ENCODE measurements around the gene MYEOV.

MYEOV gene

DNA sequence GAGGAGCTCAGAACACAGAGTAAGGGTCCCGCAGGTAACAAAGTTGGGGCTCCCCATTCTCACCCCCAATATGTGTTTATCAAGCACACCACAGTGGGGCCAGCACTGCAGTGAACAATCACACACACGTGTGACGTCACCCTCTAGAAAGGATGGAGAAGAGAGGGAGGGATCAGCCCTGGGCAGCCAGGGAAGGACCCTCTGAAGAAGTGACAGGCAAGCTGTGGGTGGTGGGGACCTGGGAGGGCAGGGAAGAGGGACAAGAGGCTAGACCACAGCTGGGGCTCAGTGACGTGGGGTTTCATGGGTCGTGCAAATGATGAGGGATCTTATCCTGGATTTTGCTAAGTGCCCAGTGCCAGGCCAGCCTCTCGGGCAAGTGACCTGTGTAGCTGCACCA lies 28.7 kb upstream of the MYEOV start:
- DNase-seq (ENCODE audit: low read depth in 2 of 2, low spot score in 1 of 2) = no peak

DNA sequence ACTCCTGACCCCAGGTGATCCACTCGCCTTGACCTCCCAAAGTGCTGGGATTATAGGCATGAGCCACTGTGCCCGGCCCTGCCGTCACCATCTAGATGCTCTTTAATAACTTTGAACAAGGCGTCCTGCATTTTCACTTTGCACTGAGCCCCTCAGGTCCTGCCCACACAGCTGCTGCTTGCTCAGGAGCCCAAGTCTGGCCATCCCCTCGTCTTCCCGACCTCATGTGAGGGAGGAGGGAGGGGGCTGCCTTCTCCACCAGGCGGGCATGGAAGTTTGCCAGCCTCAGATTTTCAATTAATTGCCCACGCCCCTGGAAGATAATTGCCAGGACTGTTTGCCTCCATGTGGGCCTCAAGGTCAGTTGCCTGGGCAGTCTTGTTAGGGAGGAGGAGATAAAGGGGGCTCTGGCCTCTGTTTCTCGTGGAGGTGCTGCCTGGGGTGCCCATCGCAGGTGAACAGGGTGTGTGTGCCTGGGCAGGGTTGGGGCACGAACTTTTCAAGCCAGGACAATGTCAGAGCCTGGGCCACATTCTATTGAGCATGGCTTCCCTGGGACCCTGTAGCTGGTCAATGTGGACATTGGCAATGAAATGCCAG lies 27.9 kb upstream of the MYEOV start:
- DNase-seq (ENCODE audit: low read depth in 2 of 2, low spot score in 1 of 2) = no peak

DNA sequence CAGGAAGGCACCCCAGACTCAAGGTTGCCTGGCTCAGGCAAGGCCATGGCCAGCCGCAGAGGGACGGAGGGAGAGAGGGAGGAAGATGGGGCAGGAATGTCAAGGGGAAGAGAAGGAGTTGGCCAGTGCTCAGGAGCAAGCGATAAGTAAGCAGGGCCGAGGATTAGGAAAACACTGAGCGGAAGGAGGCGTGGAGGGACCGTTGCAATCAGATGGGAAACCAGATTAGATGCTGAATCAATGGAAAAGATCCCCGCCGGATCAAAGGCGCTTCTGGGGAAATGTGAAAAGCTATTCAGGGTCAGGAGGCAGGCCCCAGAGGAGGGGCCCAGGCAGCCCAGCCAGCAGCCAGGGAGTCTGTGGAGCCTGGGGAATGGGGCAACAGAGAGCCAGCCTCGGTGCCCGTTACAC lies 26.6 kb upstream of the MYEOV start:
- no peak for DNase-seq (ENCODE audit: low read depth in 2 of 2, low spot score in 1 of 2)

DNA sequence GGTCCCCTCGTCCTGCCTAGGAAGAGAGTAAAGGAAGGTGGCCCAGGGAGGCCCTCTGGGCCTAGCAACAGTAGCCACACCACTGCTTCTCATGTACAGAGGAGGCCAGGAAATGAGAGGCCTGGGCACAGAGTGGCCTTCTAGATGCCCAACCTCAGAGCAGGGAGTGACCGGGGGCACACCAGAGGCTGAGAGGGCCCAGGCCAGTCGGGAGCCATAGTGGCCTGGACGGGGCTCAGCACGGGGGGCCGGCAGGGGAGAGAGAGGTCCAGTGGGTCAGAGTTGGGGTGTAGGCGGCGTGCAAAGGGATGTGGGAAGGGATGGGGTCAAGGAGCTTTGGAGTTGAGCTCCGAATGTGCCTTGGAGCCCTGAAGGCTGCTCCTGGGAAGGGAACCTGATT lies 25.0 kb upstream of the MYEOV start:
- no peak for DNase-seq (ENCODE audit: low read depth in 2 of 2, low spot score in 1 of 2)

DNA sequence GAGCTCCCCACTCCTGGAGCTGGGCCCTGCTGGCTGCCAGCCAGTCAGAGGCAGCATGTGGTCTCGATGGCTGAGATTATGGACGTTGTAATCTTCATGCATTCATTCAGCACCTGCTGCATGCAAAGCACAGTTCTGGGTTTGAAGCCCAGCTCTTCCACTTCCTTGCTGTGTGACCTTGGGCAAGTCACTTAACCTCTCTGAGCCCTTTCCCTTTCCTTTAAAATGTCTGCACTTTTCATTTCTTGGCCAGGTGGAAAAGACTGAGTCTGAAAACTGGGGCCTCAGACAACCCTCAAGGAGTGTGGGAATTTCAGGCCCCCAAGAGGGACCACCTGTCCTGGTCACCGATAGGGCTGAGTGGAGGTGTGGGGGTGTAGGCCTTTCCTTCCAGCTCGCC lies 24.6 kb upstream of the MYEOV start:
- no peak for DNase-seq (ENCODE audit: low read depth in 2 of 2, low spot score in 1 of 2)

DNA sequence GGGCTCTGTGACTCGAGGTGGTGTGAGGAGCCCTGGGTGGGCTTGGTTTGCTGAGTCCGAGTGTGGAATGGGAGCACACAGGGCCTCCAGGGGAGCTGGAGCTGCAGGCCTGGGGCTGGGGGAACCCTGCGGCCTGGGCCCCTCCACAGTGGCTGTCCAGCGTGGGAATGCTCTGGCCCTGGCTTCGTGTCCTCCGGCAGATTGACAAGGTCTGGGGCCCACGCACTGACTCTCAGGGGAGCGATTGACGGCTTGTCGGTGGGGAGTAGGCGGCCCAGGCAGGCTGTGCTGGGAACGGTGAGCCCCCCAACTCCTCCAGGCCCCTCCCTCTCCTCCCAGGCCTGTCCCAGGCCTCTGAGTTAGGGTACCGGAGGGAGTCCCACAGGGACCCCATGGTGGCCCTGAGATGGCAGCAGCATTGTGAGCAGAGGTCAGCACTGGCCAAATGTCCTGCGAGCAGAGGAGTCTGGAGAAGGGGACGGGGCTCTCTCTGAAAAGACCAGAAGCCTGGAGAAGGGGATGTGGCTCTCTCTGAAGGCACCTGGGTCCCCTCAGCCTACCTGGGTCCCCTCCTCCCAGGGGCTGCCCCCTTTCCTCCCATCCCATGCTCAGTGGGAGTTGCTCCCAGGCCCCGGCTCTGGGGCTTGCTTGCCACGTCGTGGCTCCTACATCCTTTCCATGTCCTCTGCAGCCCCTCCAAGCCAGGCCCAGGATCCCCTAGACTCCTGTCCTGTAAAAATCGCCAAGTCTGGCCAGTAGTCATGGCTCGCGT lies 23.8 kb upstream of the MYEOV start:
- no peak for DNase-seq (ENCODE audit: low read depth in 2 of 2, low spot score in 1 of 2)

DNA sequence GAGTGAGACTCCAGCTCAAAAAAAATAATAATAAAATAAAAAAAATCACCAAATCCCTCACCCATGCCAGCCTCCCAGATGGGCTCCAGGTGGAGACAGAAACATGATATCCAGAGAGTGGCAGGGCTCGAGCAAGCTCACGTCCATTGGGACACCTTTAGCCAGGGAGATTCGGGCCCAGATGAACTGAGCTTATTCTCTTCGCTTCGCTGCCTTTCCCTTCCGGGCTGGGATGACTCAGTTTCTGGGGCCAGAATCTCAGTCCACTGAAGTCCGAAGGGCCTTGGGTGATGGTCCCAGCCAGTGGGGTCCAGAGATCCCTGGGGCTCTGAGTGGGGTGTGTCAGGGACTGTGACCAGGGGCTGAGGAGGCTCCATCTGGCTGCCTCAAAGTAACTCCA lies 23.0 kb upstream of the MYEOV start:
- DNase-seq (ENCODE audit: low read depth in 2 of 2, low spot score in 1 of 2) = no peak

DNA sequence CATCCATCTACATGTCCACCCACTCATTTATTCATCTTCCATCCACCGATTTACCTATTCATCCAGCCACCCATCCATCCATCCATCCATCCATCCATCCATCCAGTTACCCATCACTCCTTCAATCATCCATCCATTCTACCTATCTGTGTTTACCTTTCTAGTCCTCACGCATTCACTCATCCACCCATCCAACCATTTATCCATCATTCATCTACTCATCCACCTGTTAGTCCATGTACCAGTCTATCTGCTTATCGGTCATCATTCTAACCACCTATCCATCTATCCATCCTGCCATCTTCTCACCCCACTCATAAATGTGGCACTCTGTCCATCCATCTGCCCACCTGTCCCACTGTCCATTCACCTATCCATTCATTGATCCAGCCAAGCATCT lies 21.9 kb upstream of the MYEOV start:
- no peak for DNase-seq (ENCODE audit: low read depth in 2 of 2, low spot score in 1 of 2)

DNA sequence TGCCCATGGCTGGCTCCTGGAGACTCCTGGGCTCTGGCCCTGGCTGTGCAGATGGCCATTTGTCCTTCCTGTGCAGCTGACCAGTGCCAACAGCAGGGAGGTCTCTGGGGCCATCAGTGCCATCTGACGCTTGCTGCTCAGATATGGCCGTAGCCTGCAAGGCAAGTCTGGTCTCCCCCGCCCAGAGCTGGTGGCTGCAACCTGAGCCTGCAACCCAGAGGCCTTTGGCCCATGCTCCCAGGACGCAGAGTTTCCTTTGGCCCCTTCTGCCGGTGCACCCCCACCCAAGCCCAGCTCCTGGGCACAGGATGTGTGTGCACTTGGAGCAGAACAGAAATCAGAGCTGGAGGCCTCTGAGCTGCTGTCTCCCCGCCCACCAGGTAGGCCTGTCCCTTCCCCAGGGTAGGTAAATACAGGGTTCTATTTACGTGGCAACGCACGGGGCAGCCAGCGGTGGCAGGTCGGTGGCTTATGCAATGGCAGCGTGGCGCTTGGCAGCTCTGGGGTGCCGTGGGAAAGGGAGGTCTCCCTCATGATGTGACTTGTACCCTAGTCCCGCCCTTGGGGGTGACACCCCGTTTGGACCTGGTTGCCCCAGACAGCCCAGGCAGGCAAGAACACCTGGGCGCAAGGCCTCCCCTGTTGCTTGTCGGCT lies 21.0 kb upstream of the MYEOV start:
- no peak for DNase-seq (ENCODE audit: low read depth in 2 of 2, low spot score in 1 of 2)

DNA sequence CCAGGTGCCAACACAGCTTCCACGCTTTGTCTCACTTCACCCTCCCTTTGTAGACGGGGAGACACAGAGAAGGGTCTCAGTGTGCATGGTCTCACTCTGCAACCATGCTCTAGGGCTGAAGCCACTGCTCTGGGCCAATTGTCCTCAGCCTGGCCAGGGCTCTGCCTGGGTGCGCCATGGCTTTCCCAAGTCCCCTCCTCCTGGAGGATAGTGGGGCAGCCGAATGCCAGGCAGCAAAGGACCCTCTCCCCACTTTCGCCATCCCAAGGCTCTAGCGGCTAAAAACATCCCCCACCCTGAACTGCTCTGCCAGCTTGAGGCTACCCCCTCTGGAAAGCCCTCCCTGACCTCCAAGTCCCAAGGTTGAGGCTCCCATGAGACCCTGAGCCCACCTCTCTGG lies 20.4 kb upstream of the MYEOV start:
- no peak for DNase-seq (ENCODE audit: low read depth in 2 of 2, low spot score in 1 of 2)

DNA sequence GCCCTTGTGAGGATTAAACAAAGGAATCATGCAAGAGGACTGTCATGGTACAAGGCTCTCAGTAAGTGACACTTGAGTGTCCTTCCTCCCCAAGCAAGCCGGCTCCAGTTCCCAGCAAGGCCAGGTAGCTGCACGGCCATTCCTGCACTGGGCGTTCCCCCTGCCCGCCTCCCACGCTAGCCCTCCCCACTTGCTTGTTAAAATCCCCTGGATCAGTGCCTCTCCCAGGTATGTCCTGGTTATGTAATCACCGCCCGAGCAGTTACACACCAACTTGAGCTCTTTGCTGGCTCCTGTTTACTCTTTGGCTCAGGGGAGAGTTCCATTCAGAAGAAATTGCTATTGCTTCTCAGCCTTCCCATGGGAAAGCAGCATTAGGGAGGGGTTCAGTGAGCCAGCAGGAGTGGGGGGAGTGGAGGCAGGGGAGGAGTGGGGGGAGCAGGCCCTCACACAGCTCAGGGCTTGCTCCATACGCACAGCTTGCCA lies 19.4 kb upstream of the MYEOV start:
- DNase-seq (ENCODE audit: low read depth in 2 of 2, low spot score in 1 of 2) = no peak

DNA sequence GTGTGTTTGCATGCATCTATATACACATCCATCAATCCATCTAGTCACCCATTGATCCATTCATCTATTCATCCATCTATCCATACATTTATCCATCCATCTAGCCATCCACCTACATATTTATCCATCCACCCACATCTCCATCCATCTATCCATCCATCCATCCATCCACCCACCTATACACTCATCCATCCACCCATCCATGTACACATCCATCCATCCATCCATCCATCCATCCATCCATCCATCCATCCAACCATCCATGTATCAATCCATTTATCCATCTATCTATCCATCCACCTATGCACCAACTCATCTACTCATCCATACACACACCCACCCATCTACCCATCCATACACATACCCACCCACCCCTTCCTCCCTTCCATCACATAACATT lies 18.8 kb upstream of the MYEOV start:
- no peak for DNase-seq (ENCODE audit: low read depth in 2 of 2, low spot score in 1 of 2)

DNA sequence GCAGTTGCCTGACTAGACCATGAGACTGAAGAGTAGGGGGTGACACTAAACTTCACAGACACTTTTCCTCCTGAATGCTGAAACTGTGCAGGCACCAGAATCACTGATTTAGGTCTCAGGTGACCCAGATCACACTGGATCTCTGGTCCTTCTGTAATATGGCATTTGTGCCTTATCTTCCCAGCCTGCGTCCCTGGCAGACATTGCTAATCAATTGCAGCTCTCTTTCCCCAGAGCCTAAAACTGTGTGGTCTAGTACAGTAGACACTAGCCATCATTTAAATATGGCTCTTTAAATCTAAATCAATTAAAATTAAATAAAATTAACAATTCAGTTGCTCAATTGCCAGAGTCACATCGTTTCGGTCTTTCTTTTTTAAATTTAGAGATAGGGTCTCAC lies 17.8 kb upstream of the MYEOV start:
- DNase-seq (ENCODE audit: low read depth in 2 of 2, low spot score in 1 of 2) = no peak

DNA sequence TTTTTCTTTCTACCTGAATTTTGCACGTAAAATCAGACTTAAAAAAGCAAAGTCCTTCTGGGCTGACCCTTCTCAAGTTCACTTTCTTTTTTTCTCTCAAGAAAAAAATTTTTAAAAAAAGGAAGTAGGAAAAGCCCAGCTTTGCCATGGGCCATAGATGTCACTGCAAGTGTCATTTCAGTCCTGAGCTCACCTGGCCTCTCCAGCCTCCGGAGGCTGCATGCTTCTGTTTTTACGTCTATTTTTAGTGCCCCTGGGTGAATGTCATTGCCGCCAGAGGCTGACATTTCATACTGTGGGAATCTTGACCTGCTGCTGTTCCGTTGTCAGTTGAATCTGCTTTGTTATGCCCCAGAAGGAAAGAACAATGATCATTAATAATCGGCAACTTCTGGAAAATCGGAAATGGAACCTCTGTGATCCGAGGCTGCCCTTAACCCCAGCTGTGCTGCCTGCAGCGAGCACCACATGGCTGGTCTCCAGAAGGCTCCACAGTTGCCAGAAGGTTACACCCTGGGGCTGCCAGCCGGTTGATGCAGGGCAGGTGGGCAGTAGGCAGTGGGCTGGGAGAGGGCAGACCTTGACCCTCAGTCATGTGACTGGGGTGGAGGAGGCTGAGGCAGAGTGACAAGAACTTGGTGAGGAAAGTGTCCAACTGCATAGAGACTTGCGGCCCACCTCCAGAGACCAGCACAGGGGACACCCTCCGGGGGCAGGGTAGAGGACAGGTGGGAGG lies 16.7 kb upstream of the MYEOV start:
- no peak for DNase-seq (ENCODE audit: low read depth in 2 of 2, low spot score in 1 of 2)

DNA sequence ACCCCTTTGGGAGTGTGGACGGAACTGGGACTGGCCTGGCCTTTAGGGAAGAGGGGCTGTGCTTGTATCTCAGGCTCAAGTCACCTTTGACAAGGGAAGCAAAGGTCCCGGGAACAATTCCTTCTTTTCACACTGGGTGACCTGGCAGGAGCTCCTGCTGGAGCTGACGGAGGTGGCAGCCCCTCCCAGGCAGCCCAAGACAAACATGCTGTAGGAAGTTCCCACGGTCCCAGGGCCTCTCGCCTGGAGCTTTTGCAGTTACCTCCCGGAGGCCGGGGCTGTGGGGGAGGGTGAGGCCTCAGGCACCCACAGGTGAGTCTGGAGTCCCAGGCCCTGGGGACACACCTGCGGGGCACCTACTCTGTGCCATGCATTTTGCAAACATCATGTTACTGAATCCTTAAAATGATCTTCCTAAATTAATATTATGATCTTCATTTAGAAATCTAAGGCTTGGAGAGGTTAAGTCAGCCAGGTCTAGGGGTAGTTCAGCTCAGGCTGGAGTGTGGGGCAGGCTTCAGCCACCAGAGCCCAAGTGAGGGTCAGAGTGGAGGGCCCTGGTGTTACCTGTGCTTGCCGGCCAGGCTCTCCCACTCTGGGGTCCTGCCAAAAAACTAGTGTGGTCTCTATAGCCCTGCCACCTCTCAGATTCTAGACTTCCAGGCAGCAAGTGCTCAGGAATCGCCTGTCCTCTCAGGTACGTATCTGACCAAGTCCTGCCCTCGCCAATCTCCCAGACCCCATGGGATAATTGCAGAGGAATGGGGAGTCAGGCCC lies 15.7 kb upstream of the MYEOV start:
- no peak for DNase-seq (ENCODE audit: low read depth in 2 of 2, low spot score in 1 of 2)

DNA sequence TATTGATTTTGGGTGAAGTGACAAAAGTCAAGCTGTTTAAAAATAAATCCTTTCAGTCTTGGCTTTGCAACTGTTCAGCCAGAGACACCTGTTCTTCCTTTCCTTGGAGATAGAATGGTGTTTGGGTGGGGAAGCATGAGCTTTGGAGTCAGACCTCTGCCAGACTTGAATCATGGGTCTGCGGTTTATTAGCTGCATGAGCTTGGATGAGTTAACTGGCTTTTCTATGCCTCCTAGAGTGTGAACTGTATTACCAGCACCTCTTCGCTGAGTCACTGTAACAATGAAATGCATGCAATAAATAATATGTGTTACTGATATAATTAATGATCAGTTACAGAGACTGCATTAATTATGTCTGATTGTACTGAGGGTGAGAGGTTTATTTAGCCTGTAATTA lies 13.5 kb upstream of the MYEOV start:
- no peak for DNase-seq (ENCODE audit: low read depth in 2 of 2, low spot score in 1 of 2)

DNA sequence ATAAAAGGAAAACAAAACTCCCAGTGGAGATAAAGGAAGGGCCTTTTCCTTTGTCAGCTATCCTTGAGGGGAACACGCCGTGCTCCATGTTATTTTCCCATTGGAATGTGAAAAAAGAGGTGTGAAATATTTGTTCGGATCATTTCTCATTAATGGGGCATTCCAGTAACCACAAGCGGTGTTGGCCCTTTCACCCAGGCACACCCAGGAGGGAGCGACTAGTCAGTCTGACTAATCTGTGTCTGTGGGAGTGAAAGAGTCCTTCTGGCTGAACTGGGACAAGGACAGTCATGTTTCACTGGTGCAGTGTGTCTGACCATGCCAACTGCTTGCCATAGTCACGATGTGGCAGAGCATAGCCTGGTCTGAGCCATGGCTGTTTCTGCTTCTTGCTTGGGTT lies 13.0 kb upstream of the MYEOV start:
- DNase-seq (ENCODE audit: low read depth in 2 of 2, low spot score in 1 of 2) = no peak

DNA sequence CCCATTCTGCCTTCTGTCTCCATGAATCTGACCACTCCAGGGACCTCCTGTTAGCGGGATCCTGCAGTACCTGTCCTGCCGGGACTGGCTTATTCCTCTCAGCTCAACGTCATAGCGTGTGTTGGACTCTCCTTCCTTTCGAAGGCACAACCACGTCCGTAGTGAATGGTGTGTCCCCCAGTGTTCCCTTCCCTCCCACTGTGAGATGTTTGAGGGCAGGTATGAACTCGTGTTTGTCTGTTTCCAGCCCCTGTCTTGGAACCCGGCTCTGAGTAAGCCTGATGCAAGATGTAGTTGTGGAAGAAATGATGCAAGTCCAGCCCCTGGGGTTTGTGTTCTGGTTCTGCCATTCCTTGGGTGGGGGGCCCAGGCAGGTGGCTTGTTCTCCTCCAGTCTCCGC lies 10.5 kb upstream of the MYEOV start:
- DNase-seq (ENCODE audit: low read depth in 2 of 2, low spot score in 1 of 2) = no peak

DNA sequence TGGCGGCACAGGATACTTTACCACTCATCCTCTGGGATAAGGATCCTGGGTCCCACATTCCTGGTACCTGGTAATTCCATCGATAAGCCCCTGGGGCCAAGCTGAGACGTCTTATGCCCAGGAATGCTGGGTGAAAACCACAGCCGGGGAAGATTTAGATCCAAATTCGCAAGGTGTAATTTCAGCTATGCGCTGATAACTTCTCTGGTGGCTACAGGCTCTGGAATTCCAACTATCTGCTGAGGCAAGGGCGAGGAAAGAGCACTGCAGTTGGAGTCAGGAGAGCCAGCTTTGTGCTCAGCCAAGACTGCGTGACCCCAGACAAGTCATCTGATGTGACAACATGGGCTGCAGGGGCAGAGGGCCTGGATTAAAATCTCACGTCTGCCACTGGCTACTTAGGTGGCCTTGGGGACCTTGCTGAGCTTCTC lies 9.9 kb upstream of the MYEOV start:
- no peak for DNase-seq (ENCODE audit: low read depth in 2 of 2, low spot score in 1 of 2)

DNA sequence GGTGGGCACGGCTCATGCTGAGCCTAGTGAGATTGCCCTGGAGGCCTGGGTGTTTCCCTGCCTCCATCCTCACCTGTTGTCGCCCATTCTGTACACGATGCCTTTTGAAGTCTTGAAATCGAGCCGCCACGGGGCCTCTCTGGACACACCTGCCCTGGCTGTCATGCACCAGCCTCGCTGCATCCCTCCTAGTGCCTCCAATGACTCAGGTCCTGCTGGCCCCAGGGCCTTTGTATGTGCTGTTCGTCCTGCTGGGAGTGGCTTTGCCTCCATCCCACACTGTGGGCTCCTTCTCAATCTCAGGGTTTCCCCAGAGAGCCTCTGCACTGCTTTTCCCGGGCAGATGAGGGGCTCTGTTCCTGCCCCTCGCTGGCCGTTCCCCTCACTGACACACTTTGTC lies 8.9 kb upstream of the MYEOV start:
- DNase-seq (ENCODE audit: low read depth in 2 of 2, low spot score in 1 of 2) = no peak

DNA sequence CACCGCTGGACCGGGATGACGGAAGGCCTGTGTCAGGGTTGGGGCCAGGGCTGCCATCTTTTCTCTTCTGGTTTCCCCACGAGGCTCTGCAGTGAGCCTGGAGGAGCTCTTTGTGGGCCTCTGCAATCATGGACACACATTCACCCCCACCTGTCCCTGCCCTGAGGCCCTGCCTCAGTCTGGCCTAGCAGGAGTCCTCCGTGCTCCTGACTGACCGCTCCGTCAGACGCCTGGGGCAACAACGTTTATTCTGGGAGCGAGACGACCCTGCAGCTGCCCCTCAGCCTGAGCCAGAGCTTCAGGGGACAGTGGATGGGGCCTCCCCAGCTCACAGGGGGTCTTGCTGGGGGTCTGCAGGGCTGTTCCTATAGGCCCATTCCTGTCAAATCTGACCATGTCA lies 8.2 kb upstream of the MYEOV start:
- no peak for DNase-seq (ENCODE audit: low read depth in 2 of 2, low spot score in 1 of 2)
